Measurements from ENCODE around the gene RBM38. TPM values are rescaled to one million over a fixed set of nuclear protein-coding genes. Genes with fewer than 3 reads are reported as not detected.

RBM38 gene
- total RNA-seq, 1 donor from 2014 or later, result 24.8 TPM

- no peaks in the 10 kb centered on the region for H3K36me3 ChIP-seq
- no peak overlapping the region for H3K4me3 ChIP-seq
- H3K27ac ChIP-seq, result peak overlapping the region; percentile 33
- intact Hi-C loops (cut with DNase I), result loop anchor here (2.0 to 10.0 kb wide), 2 partner anchors 39 to 197 kb away; no protein-coding TSS in a partner anchor
- no peaks in the 10 kb centered on the region for H3K9me3 ChIP-seq
- DNase-seq (ENCODE audit: extremely low spot score in 2 of 2), result no peak
- H3K27me3 ChIP-seq, result no peaks in the 10 kb centered on the region
- no peak for TF ChIP-seq POLR2A (IDR thresholded peaks at IDR 0.05)
- TF ChIP-seq POLR2AphosphoS5 (IDR thresholded peaks at IDR 0.05; ENCODE audit: insufficient read depth in 1 of 2, low read depth in 1 of 2), result no peak
- no peak for TF ChIP-seq CTCF (IDR thresholded peaks at IDR 0.05)
- peaks cover 68% of the 10 kb centered on the region for H3K4me1 ChIP-seq
Measured at GRCh38 chr20:57397693-57398108, 6.5 kb downstream of the RBM38 start.

- H3K9me3 ChIP-seq, result no peaks in the 10 kb centered on the region
- intact Hi-C loops (cut with DNase I), result loop anchor here (10.0 kb wide), 1 partner anchor 196 kb away; no protein-coding TSS in a partner anchor
- H3K4me3 ChIP-seq, result no peak overlapping the region
- H3K27me3 ChIP-seq, result no peaks in the 10 kb centered on the region
- no peaks in the 10 kb centered on the region for H3K36me3 ChIP-seq
- H3K4me1 ChIP-seq, result peaks cover 61% of the 10 kb centered on the region
- H3K27ac ChIP-seq, result peak overlapping the region; percentile 33
- TF ChIP-seq POLR2A (IDR thresholded peaks at IDR 0.05) (no peak), POLR2AphosphoS5 (IDR thresholded peaks at IDR 0.05; ENCODE audit: insufficient read depth in 1 of 2, low read depth in 1 of 2) (peak in 1 of 2 donors; percentile 64), CTCF (IDR thresholded peaks at IDR 0.05) (no peak)
- DNase-seq (ENCODE audit: extremely low spot score in 2 of 2), result no peak
Measured at GRCh38 chr20:57398231-57398821, 7.1 kb downstream of the RBM38 start.

DNA sequence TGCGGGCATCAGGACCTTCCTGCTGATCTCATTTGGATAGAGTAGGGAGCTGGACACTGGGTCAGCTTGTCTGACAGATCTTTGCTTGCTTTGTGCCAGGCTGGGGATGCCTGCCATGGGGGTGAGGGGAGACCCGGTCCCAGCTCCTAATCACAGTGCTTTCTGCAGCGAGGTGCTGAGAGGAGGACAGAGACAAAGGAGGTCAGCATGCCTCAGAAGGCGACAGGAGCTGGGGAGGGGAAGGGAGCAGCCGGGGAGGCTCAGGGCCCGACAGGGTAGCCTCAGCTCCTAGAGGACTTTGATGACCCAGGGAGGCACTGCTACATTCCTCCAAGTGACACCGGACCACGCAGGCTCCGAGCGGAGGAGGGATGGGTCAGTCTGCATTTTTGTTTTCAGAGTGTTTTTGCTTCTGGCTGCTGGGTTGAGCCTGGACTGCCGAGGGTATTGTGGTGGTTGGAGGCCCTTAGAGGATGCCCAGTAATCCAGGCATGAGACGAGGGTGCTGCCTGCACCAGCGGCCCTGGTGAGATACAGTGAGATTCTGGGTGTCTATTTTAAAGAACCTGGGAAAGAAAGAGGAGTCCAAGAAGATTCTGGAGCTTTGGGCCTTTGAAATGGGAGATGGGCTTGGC is 7.8 kb downstream of the RBM38 start:
- no peaks in the 10 kb centered on the region for H3K27me3 ChIP-seq
- no peaks in the 10 kb centered on the region for H3K9me3 ChIP-seq
- DNase-seq (ENCODE audit: extremely low spot score in 2 of 2), result no peak
- H3K4me3 ChIP-seq, result no peak overlapping the region
- intact Hi-C loops (cut with DNase I), result loop anchor here (10.0 kb wide), 1 partner anchor 196 kb away; no protein-coding TSS in a partner anchor
- no peaks in the 10 kb centered on the region for H3K36me3 ChIP-seq
- peak overlapping the region; percentile 33 for H3K27ac ChIP-seq
- H3K4me1 ChIP-seq, result peaks cover 57% of the 10 kb centered on the region
- no peak for TF ChIP-seq POLR2A (IDR thresholded peaks at IDR 0.05)
- no peak for TF ChIP-seq CTCF (IDR thresholded peaks at IDR 0.05)
- TF ChIP-seq POLR2AphosphoS5 (IDR thresholded peaks at IDR 0.05; ENCODE audit: insufficient read depth in 1 of 2, low read depth in 1 of 2), result no peak

- DNase-seq (ENCODE audit: extremely low spot score in 2 of 2), result no peak
- Histone ChIP-seq H3K9me3 (no peaks in the 10 kb centered on the region), H3K36me3 (no peaks in the 10 kb centered on the region), H3K27ac (peak overlapping the region; percentile 9), H3K27me3 (no peaks in the 10 kb centered on the region), H3K4me3 (no peak overlapping the region), H3K4me1 (peaks cover 50% of the 10 kb centered on the region)
- intact Hi-C loops (cut with DNase I), result loop anchor here (10.0 kb wide), 1 partner anchor 195 kb away; no protein-coding TSS in a partner anchor
- no peak for TF ChIP-seq POLR2AphosphoS5 (IDR thresholded peaks at IDR 0.05; ENCODE audit: insufficient read depth in 1 of 2, low read depth in 1 of 2)
- no peak for TF ChIP-seq POLR2A (IDR thresholded peaks at IDR 0.05)
- no peak for TF ChIP-seq CTCF (IDR thresholded peaks at IDR 0.05)
Measured at GRCh38 chr20:57399587-57400155, 8.5 kb downstream of the RBM38 start.

Measured in vagina (tissue), 2 donors.